ENCODE measurements around the gene RXFP4. TPM values are rescaled to one million over a fixed set of nuclear protein-coding genes. Genes with fewer than 3 reads are reported as not detected.

RXFP4 gene
- total RNA-seq, 1 donor from 2014 or later: not detected

DNA sequence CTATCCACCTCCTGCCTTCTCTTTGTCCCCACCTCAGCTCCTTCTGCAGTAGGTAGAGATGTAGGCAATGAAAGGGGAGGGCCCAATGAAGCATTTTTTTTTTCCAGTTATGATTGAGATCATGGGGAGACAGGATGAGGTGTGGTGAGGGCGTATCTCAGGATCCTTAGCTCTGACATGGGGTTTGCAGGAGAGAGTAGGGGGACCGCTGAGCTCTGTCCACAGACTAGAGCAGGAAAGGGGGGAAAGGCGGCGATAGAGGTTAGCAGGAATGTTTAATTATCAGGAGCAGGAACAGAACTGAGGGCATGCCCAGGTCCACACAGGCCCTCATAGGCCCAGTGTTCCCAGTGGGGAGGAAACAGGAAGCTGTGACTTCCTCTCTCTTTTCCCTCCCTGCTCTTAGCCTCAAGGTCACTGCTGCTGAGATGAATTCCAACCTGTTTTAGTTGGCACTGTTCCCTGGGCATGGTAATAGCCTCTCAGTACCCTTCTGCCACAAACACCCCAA, 901 bp upstream of the RXFP4 start:
- Histone ChIP-seq H3K36me3 (peaks cover 2% of the 10 kb centered on the region), H3K9me3 (no peaks in the 10 kb centered on the region), H3K4me1 (peaks cover 67% of the 10 kb centered on the region), H3K4me3 (peak overlapping the region; percentile 15), H3K27me3 (ENCODE audit: low read depth) (no peaks in the 10 kb centered on the region), H3K27ac (peak overlapping the region; percentile 85)
- intact Hi-C loops (cut with DNase I): no loop called here
- ATAC-seq: peak; percentile 82 to 85
- no peak for DNase-seq
- TF ChIP-seq, protein P1, sequence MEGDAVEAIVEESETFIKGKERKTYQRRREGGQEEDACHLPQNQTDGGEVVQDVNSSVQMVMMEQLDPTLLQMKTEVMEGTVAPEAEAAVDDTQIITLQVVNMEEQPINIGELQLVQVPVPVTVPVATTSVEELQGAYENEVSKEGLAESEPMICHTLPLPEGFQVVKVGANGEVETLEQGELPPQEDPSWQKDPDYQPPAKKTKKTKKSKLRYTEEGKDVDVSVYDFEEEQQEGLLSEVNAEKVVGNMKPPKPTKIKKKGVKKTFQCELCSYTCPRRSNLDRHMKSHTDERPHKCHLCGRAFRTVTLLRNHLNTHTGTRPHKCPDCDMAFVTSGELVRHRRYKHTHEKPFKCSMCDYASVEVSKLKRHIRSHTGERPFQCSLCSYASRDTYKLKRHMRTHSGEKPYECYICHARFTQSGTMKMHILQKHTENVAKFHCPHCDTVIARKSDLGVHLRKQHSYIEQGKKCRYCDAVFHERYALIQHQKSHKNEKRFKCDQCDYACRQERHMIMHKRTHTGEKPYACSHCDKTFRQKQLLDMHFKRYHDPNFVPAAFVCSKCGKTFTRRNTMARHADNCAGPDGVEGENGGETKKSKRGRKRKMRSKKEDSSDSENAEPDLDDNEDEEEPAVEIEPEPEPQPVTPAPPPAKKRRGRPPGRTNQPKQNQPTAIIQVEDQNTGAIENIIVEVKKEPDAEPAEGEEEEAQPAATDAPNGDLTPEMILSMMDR (IDR thresholded peaks at IDR 0.05): no peak

DNA sequence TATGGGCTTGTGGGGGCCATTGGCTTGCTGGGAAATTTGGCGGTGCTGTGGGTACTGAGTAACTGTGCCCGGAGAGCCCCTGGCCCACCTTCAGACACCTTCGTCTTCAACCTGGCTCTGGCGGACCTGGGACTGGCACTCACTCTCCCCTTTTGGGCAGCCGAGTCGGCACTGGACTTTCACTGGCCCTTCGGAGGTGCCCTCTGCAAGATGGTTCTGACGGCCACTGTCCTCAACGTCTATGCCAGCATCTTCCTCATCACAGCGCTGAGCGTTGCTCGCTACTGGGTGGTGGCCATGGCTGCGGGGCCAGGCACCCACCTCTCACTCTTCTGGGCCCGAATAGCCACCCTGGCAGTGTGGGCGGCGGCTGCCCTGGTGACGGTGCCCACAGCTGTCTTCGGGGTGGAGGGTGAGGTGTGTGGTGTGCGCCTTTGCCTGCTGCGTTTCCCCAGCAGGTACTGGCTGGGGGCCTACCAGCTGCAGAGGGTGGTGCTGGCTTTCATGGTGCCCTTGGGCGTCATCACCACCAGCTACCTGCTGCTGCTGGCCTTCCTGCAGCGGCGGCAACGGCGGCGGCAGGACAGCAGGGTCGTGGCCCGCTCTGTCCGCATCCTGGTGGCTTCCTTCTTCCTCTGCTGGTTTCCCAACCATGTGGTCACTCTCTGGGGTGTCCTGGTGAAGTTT, 550 bp downstream of the RXFP4 start:
- H3K4me3 ChIP-seq: no peak overlapping the region
- intact Hi-C loops (cut with DNase I): no loop called here
- TF ChIP-seq, protein P1 (IDR thresholded peaks at IDR 0.05): no peak
- peak overlapping the region; percentile 85 for H3K27ac ChIP-seq
- no peaks in the 10 kb centered on the region for H3K27me3 ChIP-seq (ENCODE audit: low read depth)
- H3K9me3 ChIP-seq: no peaks in the 10 kb centered on the region
- peaks cover 17% of the 10 kb centered on the region for H3K36me3 ChIP-seq
- no peak for DNase-seq
- H3K4me1 ChIP-seq: peaks cover 81% of the 10 kb centered on the region
- ATAC-seq: peak in 1 of 2 donors; percentile 3

DNA sequence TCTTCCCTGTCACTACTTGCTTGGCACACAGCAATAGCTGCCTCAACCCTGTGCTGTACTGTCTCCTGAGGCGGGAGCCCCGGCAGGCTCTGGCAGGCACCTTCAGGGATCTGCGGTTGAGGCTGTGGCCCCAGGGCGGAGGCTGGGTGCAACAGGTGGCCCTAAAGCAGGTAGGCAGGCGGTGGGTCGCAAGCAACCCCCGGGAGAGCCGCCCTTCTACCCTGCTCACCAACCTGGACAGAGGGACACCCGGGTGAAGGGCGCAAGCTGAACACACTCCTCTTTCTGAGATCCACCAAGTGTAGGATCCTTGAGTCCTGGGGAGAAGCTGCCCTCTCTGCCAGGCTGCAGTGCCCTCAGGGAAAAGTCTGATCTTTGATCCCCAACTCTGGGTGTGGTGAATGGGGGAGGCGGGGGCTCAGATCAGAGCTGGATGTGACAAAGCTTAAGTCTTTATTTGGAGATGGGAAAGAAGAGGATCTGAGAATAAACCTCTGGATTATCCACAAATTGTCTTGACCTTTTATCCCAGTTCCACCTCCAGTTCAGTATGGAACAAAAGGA, 1.2 kb downstream of the RXFP4 start:
- ATAC-seq: no peak
- Histone ChIP-seq H3K27ac (peak overlapping the region; percentile 85), H3K4me3 (no peak overlapping the region), H3K27me3 (ENCODE audit: low read depth) (no peaks in the 10 kb centered on the region), H3K4me1 (peaks cover 84% of the 10 kb centered on the region), H3K9me3 (no peaks in the 10 kb centered on the region), H3K36me3 (peaks cover 23% of the 10 kb centered on the region)
- no peak for DNase-seq
- TF ChIP-seq, protein P1 (IDR thresholded peaks at IDR 0.05): no peak
- intact Hi-C loops (cut with DNase I): no loop called here

DNA sequence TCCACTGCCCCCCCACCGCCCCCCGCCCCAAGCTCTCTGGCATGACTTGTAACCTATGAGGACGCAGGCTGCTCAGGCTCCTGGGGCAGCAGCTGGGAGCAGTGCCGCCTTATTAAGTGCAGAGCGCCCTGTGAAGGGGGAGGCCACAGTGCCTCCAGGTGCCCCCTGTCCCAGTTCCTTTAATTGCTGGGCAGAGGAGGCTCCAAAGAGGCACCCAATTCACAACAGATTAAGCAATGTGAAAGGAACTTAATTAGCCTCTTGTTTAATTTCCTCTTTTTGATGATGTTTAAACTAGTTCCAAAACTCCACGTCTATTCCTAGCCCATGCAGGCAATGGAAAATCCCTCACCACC, 3.0 kb downstream of the RXFP4 start:
- no peak for DNase-seq
- peak overlapping the region; percentile 14 for H3K27ac ChIP-seq
- ATAC-seq: no peak

DNA sequence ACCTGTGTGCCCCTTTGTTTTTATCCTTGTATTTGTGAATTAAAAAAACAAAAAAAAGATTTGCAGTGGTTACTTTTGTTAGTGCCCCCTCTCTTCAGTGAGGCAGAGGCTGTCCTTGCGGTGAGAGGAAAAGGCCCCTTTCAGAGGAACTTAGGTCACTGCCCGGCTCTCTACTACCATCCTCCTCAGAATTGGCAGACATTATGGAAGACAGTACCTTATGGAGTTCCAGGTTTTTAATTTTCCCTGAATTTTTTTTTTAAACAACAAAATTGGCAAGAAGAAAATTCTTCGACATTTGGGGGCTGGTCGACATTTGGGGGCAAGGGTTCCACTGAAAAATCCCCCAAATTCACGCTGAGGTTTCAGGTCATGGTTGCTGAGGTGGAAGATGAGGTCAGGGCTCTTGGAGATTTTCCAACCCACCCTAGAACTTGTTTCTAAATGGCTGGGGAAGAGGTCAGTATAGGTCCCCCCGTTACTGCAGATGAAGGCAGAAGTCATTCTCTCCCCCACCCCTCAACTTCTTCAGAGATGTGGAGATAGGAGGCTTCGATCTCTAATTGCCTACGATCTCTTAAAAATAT, 5.3 kb downstream of the RXFP4 start:
- intact Hi-C loops (cut with DNase I): no loop called here
- Histone ChIP-seq H3K36me3 (peaks cover 64% of the 10 kb centered on the region), H3K4me1 (peaks cover 53% of the 10 kb centered on the region), H3K4me3 (no peak overlapping the region), H3K27me3 (ENCODE audit: low read depth) (no peaks in the 10 kb centered on the region), H3K27ac (no peak overlapping the region), H3K9me3 (no peaks in the 10 kb centered on the region)
- TF ChIP-seq, protein P1 (IDR thresholded peaks at IDR 0.05): no peak
- DNase-seq (no peak), ATAC-seq (no peak)

More for the DNA sequence above, 3.0 kb downstream of the RXFP4 start:
- peaks cover 41% of the 10 kb centered on the region for H3K36me3 ChIP-seq
- intact Hi-C loops (cut with DNase I): no loop called here
- peaks cover 74% of the 10 kb centered on the region for H3K4me1 ChIP-seq
- no peak overlapping the region for H3K4me3 ChIP-seq
- H3K9me3 ChIP-seq: no peaks in the 10 kb centered on the region
- TF ChIP-seq, protein P1 (IDR thresholded peaks at IDR 0.05): no peak
- H3K27me3 ChIP-seq (ENCODE audit: low read depth): no peaks in the 10 kb centered on the region

All from lower lobe of right lung (tissue), 2 donors.